ENCODE results near the gene CIBAR2.

DNA sequence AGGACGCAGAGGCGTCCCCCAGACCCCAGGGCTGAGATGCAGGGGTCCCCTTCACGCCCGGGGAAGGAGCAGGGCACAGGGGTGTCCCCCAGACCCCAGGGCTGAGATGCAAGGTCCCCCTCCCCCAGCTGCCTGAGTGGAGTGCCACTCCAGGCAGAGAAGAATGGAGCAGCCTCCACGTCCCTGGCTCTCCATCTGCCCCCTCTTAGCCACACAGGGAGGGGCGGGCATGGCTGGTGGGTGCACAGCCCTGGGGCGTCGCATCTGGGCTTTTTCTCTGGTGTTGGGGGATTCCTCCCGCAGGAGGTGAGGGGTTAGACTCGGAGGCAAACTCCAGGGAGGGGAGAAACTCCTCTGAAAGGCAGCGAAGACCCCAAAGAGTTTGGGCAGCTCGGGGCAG is 17.5 kb downstream of the CIBAR2 start:
- no peak for TF ChIP-seq CTCF (IDR thresholded peaks at IDR 0.05)
- no peak for TF ChIP-seq ZFX (IDR thresholded peaks at IDR 0.05; ENCODE audit: borderline replicate concordance)

Data from 22Rv1 (cell line).